CD4-positive, CD25-positive, alpha-beta regulatory T cell (primary cell): ENCODE data around the gene FAM180B. TPM values are rescaled to one million over a fixed set of nuclear protein-coding genes. Genes with fewer than 3 reads are reported as not detected.

Experiments
- ATAC-seq, 2 donors: fragments of 150-1000 bp; cut with Tn5 transposase; one replicate each; pipeline ENCODE4 v1.10.0; 2021; ENCODE audit warnings: low read depth in 2 of 2, moderate number of reproducible peaks in 2 of 2, moderate library complexity in 1 of 2
- DNase-seq, 3 donors: peaks; one replicate each; pipeline versions ENCODE4 v3.0.0 to v3.0.0-alpha.2; 2012 to 2022; ENCODE audit warnings: mixed read lengths in 1 of 3
- H3K27ac ChIP-seq: one replicate; pipeline ENCODE4 v1.7.0; 2013; ENCODE audit warnings: mild to moderate bottlenecking, low read length; ENCODE audit not compliant: insufficient read depth, poor library complexity, severe bottlenecking
- H3K27me3 ChIP-seq: one replicate; pipeline ENCODE4 v1.7.0; 2013; ENCODE audit warnings: low read length; ENCODE audit not compliant: control insufficient read depth, insufficient read depth
- H3K36me3 ChIP-seq: one replicate; pipeline ENCODE4 v1.7.0; 2013; ENCODE audit warnings: mild to moderate bottlenecking, low read length, moderate library complexity; ENCODE audit not compliant: control insufficient read depth, insufficient read depth
- H3K4me1 ChIP-seq: 2 replicates; pipeline ENCODE4 v1.7.0; 2013; ENCODE audit warnings: mild to moderate bottlenecking, low read length; ENCODE audit not compliant: insufficient read depth, control insufficient read depth, poor library complexity, severe bottlenecking
- H3K4me3 ChIP-seq: one replicate; pipeline ENCODE4 v1.7.0; 2013; ENCODE audit warnings: low read depth, mild to moderate bottlenecking, low read length, moderate library complexity
- H3K9me3 ChIP-seq, 2 experiments: 1 replicate in 1 of 2; 2 replicates in 1 of 2; pipeline ENCODE4 v1.7.0; 2013; ENCODE audit warnings: low read length in 2 of 2, mild to moderate bottlenecking in 1 of 2, moderate library complexity in 1 of 2; ENCODE audit not compliant: control insufficient read depth in 2 of 2
- H3K27ac Mint-ChIP-seq, 3 donors: one replicate each; pipeline ENCODE4 v1.8.0; 2020 to 2022; ENCODE audit warnings: mild to moderate bottlenecking in 3 of 3, mixed read lengths in 3 of 3, moderate library complexity in 2 of 3
- H3K27me3 Mint-ChIP-seq: one replicate; pipeline ENCODE4 v1.8.0; 2022; ENCODE audit warnings: mild to moderate bottlenecking, mixed read lengths
- H3K36me3 Mint-ChIP-seq: one replicate; pipeline ENCODE4 v1.8.0; 2020; ENCODE audit warnings: mixed read lengths
- H3K4me1 Mint-ChIP-seq, 4 donors: one replicate each; pipeline ENCODE4 v1.8.0; 2020 to 2022; ENCODE audit warnings: mixed read lengths in 4 of 4, mild to moderate bottlenecking in 1 of 4
- H3K4me3 Mint-ChIP-seq, 4 donors: one replicate each; pipeline ENCODE4 v1.8.0; 2020 to 2022; ENCODE audit warnings: mild to moderate bottlenecking in 4 of 4, mixed read lengths in 4 of 4, moderate library complexity in 3 of 4
- H3K9me3 Mint-ChIP-seq, 7 donors: one replicate each; pipeline ENCODE4 v1.8.0; 2020 to 2022; ENCODE audit warnings: mixed read lengths in 7 of 7, mild to moderate bottlenecking in 3 of 7, moderate library complexity in 2 of 7
- polyA plus RNA-seq, 4 donors: library from polyadenylated mRNA; unstranded; fragments of 300-500 nt; fragmentation: Illumina TruSeq; gene quantifications; one replicate each; pipeline ENCODE4 v1.2.3, GENCODE V29; 2021
- total RNA-seq: library from RNA; stranded (reverse); gene quantifications from one replicate; pipeline ENCODE4 v1.2.3, GENCODE V29; 2022

The FAM180B gene
- total and polyA plus RNA-seq, 5 donors from 2014 or later: 0.27 TPM; not detected in 4

GRCh38 chr11:47583844-47584243, 2.6 kb upstream of the FAM180B start:
- DNase-seq (no peak), ATAC-seq (no peak)
- Mint-ChIP-seq H3K4me3 (peak overlapping the region in 1 of 4 donors; percentile 1), H3K27me3 (no peaks in the 10 kb centered on the region), H3K36me3 (peaks cover 28% of the 10 kb centered on the region), H3K27ac (no peak overlapping the region), H3K9me3 (no peaks in the 10 kb centered on the region), H3K4me1 (peaks cover 8 to 31% (median 15%) of the 10 kb centered on the region in 4 donors)
- Histone ChIP-seq H3K27ac (no peak overlapping the region), H3K4me1 (peaks cover 18% of the 10 kb centered on the region), H3K27me3 (no peaks in the 10 kb centered on the region), H3K36me3 (peaks cover 37% of the 10 kb centered on the region), H3K4me3 (no peak overlapping the region), H3K9me3 (no peaks in the 10 kb centered on the region)

DNA sequence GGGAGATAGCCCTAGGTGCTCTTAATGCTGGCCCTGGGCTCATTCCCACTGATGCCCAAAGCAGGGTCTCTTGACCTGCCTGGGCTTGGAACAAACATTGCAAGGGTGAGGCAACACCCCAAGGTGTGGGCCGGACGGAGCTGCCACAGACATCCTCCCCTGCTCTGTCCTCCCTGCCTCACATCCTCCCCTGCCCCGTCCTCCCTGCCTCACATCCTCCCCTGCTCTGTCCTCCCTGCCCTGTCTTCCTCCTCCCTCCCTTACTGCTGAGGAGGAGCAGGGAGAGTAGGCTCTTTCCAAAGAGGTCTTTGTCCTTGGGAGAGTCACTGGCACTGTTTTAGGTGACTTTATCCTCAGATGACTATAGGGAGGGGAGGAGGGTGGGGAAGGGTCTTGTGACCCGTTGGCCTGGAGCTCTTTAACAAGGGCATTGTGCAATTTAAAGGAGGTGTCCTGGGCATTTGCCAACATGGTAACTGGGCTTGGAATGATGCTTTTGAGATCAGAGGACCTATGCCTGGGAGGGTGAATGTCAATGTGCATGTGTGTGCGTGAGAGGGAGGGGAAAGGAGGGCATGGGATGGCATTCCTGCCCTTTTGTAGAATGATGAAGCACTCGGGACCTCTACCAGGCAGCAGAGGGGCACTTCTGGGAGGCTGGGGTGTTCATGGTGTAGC, 700 bp downstream of the FAM180B start:
- H3K36me3 ChIP-seq: peaks cover 27% of the 10 kb centered on the region
- no peak overlapping the region for H3K4me3 ChIP-seq
- H3K4me1 ChIP-seq: no peaks in the 10 kb centered on the region
- Mint-ChIP-seq H3K4me3 (no peak overlapping the region), H3K27me3 (peaks cover 4% of the 10 kb centered on the region), H3K4me1 (peaks cover 0 to 7% (median 3%) of the 10 kb centered on the region in 4 donors), H3K36me3 (peaks cover 20% of the 10 kb centered on the region), H3K9me3 (no peaks in the 10 kb centered on the region), H3K27ac (peak overlapping the region in 1 of 3 donors; percentile 5)
- H3K27ac ChIP-seq: no peak overlapping the region
- H3K9me3 ChIP-seq: no peaks in the 10 kb centered on the region
- ATAC-seq (peak in 1 of 2 donors; percentile 25), DNase-seq (no peak)
- H3K27me3 ChIP-seq: no peaks in the 10 kb centered on the region

- Histone ChIP-seq H3K36me3 (peaks cover 21% of the 10 kb centered on the region), H3K27ac (no peak overlapping the region), H3K4me1 (no peaks in the 10 kb centered on the region), H3K9me3 (no peaks in the 10 kb centered on the region), H3K27me3 (peaks cover 3% of the 10 kb centered on the region), H3K4me3 (no peak overlapping the region)
- H3K27me3 Mint-ChIP-seq: peaks cover 10% of the 10 kb centered on the region
- no peak overlapping the region for H3K4me3 Mint-ChIP-seq
- DNase-seq (no peak), ATAC-seq (peak in 1 of 2 donors; percentile 20)
- H3K9me3 Mint-ChIP-seq: no peaks in the 10 kb centered on the region
- H3K27ac Mint-ChIP-seq: no peak overlapping the region
- H3K4me1 Mint-ChIP-seq: peaks cover 0 to 4% (median 1%) of the 10 kb centered on the region in 4 donors
- H3K36me3 Mint-ChIP-seq: peaks cover 15% of the 10 kb centered on the region
These were observed 1.3 kb downstream of the FAM180B start for GRCh38 chr11:47587723-47588326.

DNA sequence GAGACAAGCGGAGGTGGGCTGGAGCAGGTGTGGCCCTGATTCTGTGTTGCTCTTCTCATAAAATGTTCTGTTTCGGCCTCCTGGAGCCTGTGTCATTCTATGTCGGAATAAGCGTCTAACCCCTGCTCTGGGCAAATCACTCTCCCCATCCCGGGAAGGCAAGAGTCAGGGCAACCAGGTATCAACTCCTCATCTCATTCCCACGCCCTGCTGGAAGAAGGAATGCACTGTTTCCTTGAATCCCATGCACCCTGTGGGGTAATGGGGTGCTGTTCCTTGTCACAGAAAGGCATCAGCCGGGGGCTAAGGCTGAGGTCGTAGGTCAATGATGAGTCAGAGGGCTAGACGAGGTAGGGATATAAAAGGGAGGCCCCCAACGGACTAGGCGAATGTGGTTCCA, 2.6 kb downstream of the FAM180B start:
- DNase-seq (no peak), ATAC-seq (no peak)
- Mint-ChIP-seq H3K4me1 (peaks cover 0 to 4% (median 0%) of the 10 kb centered on the region in 4 donors), H3K4me3 (no peak overlapping the region), H3K9me3 (no peaks in the 10 kb centered on the region), H3K36me3 (peaks cover 4% of the 10 kb centered on the region), H3K27me3 (peaks cover 21% of the 10 kb centered on the region), H3K27ac (no peak overlapping the region)
- H3K4me1 ChIP-seq: peaks cover 8% of the 10 kb centered on the region
- peaks cover 8% of the 10 kb centered on the region for H3K36me3 ChIP-seq
- H3K4me3 ChIP-seq: no peak overlapping the region
- H3K27me3 ChIP-seq: peaks cover 12% of the 10 kb centered on the region
- H3K9me3 ChIP-seq: no peaks in the 10 kb centered on the region
- no peak overlapping the region for H3K27ac ChIP-seq

- H3K9me3 ChIP-seq: no peaks in the 10 kb centered on the region
- ATAC-seq (no peak), DNase-seq (no peak)
- Mint-ChIP-seq H3K36me3 (peaks cover 2% of the 10 kb centered on the region), H3K27ac (no peak overlapping the region), H3K27me3 (peaks cover 23% of the 10 kb centered on the region), H3K9me3 (no peaks in the 10 kb centered on the region), H3K4me3 (no peak overlapping the region), H3K4me1 (peaks cover 0 to 7% (median 0%) of the 10 kb centered on the region in 4 donors)
- H3K36me3 ChIP-seq: peaks cover 4% of the 10 kb centered on the region
- H3K27me3 ChIP-seq: peaks cover 15% of the 10 kb centered on the region
- peaks cover 8% of the 10 kb centered on the region for H3K4me1 ChIP-seq
- no peak overlapping the region for H3K27ac ChIP-seq
- H3K4me3 ChIP-seq: no peak overlapping the region
These were observed 3.1 kb downstream of the FAM180B start for GRCh38 chr11:47589584-47589976.

GRCh38 chr11:47589977-47590861, 3.7 kb downstream of the FAM180B start:
- H3K4me1 ChIP-seq: peaks cover 8% of the 10 kb centered on the region
- Mint-ChIP-seq H3K9me3 (no peaks in the 10 kb centered on the region), H3K4me1 (peaks cover 0 to 9% (median 0%) of the 10 kb centered on the region in 4 donors), H3K36me3 (peaks cover 5% of the 10 kb centered on the region), H3K27ac (peak overlapping the region in 1 of 3 donors; percentile 14), H3K27me3 (peaks cover 30% of the 10 kb centered on the region), H3K4me3 (no peak overlapping the region)
- no peak overlapping the region for H3K4me3 ChIP-seq
- no peak for DNase-seq
- H3K36me3 ChIP-seq: no peaks in the 10 kb centered on the region
- no peak for ATAC-seq
- peaks cover 17% of the 10 kb centered on the region for H3K27me3 ChIP-seq
- H3K27ac ChIP-seq: no peak overlapping the region
- no peaks in the 10 kb centered on the region for H3K9me3 ChIP-seq

DNA sequence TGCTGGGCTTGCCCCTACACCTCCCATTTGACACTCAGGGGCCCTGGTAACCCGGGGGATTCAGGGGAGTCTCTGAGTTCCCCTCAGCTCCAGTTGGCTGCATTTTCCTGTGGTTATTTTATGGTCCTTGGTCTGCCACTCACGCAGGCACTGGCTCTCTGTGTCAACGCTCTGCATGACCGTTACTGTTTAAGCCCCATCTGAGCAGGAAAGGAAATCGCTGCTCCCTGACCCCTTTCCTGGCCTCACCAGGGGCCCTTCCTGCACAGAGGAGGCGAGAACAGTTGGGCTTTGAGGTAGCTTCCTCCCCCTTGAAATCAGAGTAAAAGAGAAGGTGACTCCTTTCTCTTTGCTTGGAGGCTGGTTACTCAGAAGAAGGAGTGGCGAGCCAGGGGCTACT, 5.3 kb downstream of the FAM180B start:
- H3K27ac Mint-ChIP-seq: no peak overlapping the region
- H3K4me1 ChIP-seq: peaks cover 8% of the 10 kb centered on the region
- H3K27ac ChIP-seq: no peak overlapping the region
- ATAC-seq: no peak
- peaks cover 34% of the 10 kb centered on the region for H3K27me3 Mint-ChIP-seq
- peaks cover 17% of the 10 kb centered on the region for H3K27me3 ChIP-seq
- H3K4me1 Mint-ChIP-seq: peaks cover 0 to 9% (median 0%) of the 10 kb centered on the region in 4 donors
- H3K36me3 ChIP-seq: no peaks in the 10 kb centered on the region
- H3K4me3 ChIP-seq: no peak overlapping the region
- no peak overlapping the region for H3K4me3 Mint-ChIP-seq
- H3K9me3 Mint-ChIP-seq: no peaks in the 10 kb centered on the region
- H3K36me3 Mint-ChIP-seq: peaks cover 8% of the 10 kb centered on the region
- no peaks in the 10 kb centered on the region for H3K9me3 ChIP-seq
- DNase-seq: peak in 1 of 3 donors; percentile 17
